Pancreas (tissue), 10 donors: Measurements from ENCODE around the gene SNX27. TPM values are rescaled to one million over a fixed set of nuclear protein-coding genes. Genes with fewer than 3 reads are reported as not detected.
"Not testable (repeated sequence)": the region's sequence is repeated elsewhere in the genome, so short reads cannot be mapped to it uniquely, and the experiment has no call there.

Source experiments
- ATAC-seq, 4 donors: fragments of 200-7000 bp; cut with Tn5 transposase; one replicate each; pipeline versions ENCODE4 v1.8.0 to v1.9.1; 2020; ENCODE audit warnings: mild to moderate bottlenecking in 4 of 4, moderate library complexity in 4 of 4
- DNase-seq, 6 donors: peaks; one replicate each; pipeline ENCODE4 v3.0.0-alpha.2; 2020
- FAIRE-seq: peaks from 2 replicates; lab custom pipeline; 2012; peaks lifted over from hg19 to GRCh38; lab: Jason Lieb, UNC
- H3K27ac ChIP-seq, 4 donors: fragments of 200-600 bp; sonication (generic); 1 replicate in 3 of 4; 2 replicates in 1 of 4; pipeline versions ENCODE4 v1.5.0 to v1.8.0; 2020
- H3K27me3 ChIP-seq, 4 donors: fragments of 200-600 bp; one replicate each; pipeline ENCODE4 v1.8.0; 2021
- H3K36me3 ChIP-seq, 3 donors: fragments of 200-600 bp; sonication (generic) in 1 of 3; one replicate each; pipeline versions ENCODE4 v1.5.0 to v1.8.0; 2020 to 2021
- H3K4me1 ChIP-seq, 3 donors: fragments of 200-600 bp; one replicate each; pipeline ENCODE4 v1.8.0; 2021
- H3K4me3 ChIP-seq, 4 donors: fragments of 200-600 bp; sonication (generic) in 2 of 4; one replicate each; pipeline versions ENCODE4 v1.5.0 to v1.8.0; 2020 to 2021
- H3K9me3 ChIP-seq, 4 donors: fragments of 200-600 bp; one replicate each; pipeline ENCODE4 v1.8.0; 2021
- CTCF ChIP-seq, 4 donors: fragments of 200-600 bp; sonication (generic) in 3 of 4; IDR thresholded peaks; one replicate each; pipeline versions ENCODE4 v1.5.0 to v1.8.0; 2021; ENCODE audit warnings: antibody characterized with exemption in 4 of 4
- WGBS, 2 donors: extraction: QIAGEN DNeasy Blood & Tissue Kit; methylation state at CpG; one replicate each; pipeline ENCODE4 v1.1.7; 2013; 5-methylcytosine and 5-hydroxymethylcytosine counted together
- intact Hi-C, 3 donors: fragments of 100-400 bp; cut with DNase I; formaldehyde crosslinking; loops; one replicate each; pipeline versions ENCODE4 v1.11.1 to v1.14.2; 2022
- polyA plus RNA-seq, 2 donors: library from polyadenylated mRNA; stranded (reverse); fragments of 200-250 nt; gene quantifications; one replicate each; pipeline ENCODE4 v1.2.3, GENCODE V29; 2013
- total RNA-seq, 6 donors: library from RNA; stranded (reverse); fragmentation: NEBNext Ultra II Directional in 4 of 6; extraction: Animal tissue kit (Norgen Biotek cat#: 25700) in 4 of 6; gene quantifications; one replicate each; pipeline versions ENCODE4 v1.2.1 to v1.2.4, GENCODE V29; 2021 to 2023
- donor health status: healthy with polysubstance abuse.
- donor health status: DM: no; HTN: no; CAD: no; lungs with moderate emphysema.
- donor health status: DM: no; HTN: no; CAD: no.
- donor health status: control.
- donor health status: control.
- donor health status: Bipolar disorder and iron deficiency.
- donor health status: DM: yes; HTN: yes; CAD: no.
- donor health status: DM: no; HTN: no; CAD: no.
- donor health status: DM: no; HTN: no; CAD: no.
- donor health status: DM: yes; HTN: yes; CAD: no.

The SNX27 gene
- total and polyA plus RNA-seq, 8 donors, result 5.9 to 23.4 (median 11.9) TPM

GRCh38 chr1:151613282-151613780 is 1.5 kb downstream of the SNX27 start:
- intact Hi-C loops, result no loop called here
- Histone ChIP-seq H3K4me3 (peak overlapping the region in 3 of 4 donors; percentile 77 to 99 (median 97)), H3K4me1 (peaks cover 10 to 25% (median 13%) of the 10 kb centered on the region in 3 donors), H3K36me3 (no peaks in the 10 kb centered on the region), H3K9me3 (no peaks in the 10 kb centered on the region), H3K27ac (no peak overlapping the region), H3K27me3 (no peaks in the 10 kb centered on the region)
- 60 to 65% methylated on average over 9 of the region's 9 CpGs for WGBS, 2 donors
- TF ChIP-seq CTCF (IDR thresholded peaks at IDR 0.05), result no peak
- DNase-seq (no peak), ATAC-seq (no peak), FAIRE-seq (no peak)

GRCh38 chr1:151615711-151616504 is 4.1 kb downstream of the SNX27 start:
- intact Hi-C loops, result no loop called here
- H3K9me3 ChIP-seq, result no peaks in the 10 kb centered on the region
- H3K4me1 ChIP-seq, result peaks cover 17 to 44% (median 19%) of the 10 kb centered on the region in 3 donors
- DNase-seq (no peak), FAIRE-seq (no peak), ATAC-seq (no peak)
- 55 to 56% methylated on average over 4 of the region's 4 CpGs for WGBS, 2 donors
- no peak overlapping the region for H3K27ac ChIP-seq
- no peak overlapping the region for H3K4me3 ChIP-seq
- TF ChIP-seq CTCF (IDR thresholded peaks at IDR 0.05), result no peak
- H3K36me3 ChIP-seq, result no peaks in the 10 kb centered on the region
- H3K27me3 ChIP-seq, result no peaks in the 10 kb centered on the region

- 78 to 79% methylated on average over 3 of the region's 3 CpGs for WGBS, 2 donors
- DNase-seq, result no peak
- no peaks in the 10 kb centered on the region for H3K27me3 ChIP-seq
- H3K27ac ChIP-seq, result no peak overlapping the region
- intact Hi-C loops, result no loop called here
- H3K4me1 ChIP-seq, result peaks cover 13 to 44% (median 19%) of the 10 kb centered on the region in 3 donors
- no peak for ATAC-seq
- no peak for FAIRE-seq
- H3K36me3 ChIP-seq, result no peaks in the 10 kb centered on the region
- no peak overlapping the region for H3K4me3 ChIP-seq
- TF ChIP-seq CTCF (IDR thresholded peaks at IDR 0.05), result no peak
- H3K9me3 ChIP-seq, result no peaks in the 10 kb centered on the region
Observed at GRCh38 chr1:151616505-151616849, 4.6 kb downstream of the SNX27 start.

GRCh38 chr1:151618003-151618402 is 6.2 kb downstream of the SNX27 start:
- Histone ChIP-seq H3K9me3 (no peaks in the 10 kb centered on the region), H3K4me3 (no peak overlapping the region), H3K4me1 (peaks cover 13 to 45% (median 19%) of the 10 kb centered on the region in 3 donors), H3K36me3 (no peaks in the 10 kb centered on the region), H3K27me3 (no peaks in the 10 kb centered on the region), H3K27ac (no peak overlapping the region)
- FAIRE-seq (no peak), DNase-seq (no peak), ATAC-seq (no peak)
- 29 to 42% methylated on average over 3 of the region's 3 CpGs for WGBS, 2 donors
- intact Hi-C loops, result no loop called here
- no peak for TF ChIP-seq CTCF (IDR thresholded peaks at IDR 0.05)

- FAIRE-seq, result no peak
- intact Hi-C loops, result no loop called here
- peak overlapping the region in 1 of 4 donors; percentile 18 for H3K27ac ChIP-seq
Observed at GRCh38 chr1:151618470-151618869, 6.6 kb downstream of the SNX27 start.

GRCh38 chr1:151618996-151619395 is 7.1 kb downstream of the SNX27 start:
- H3K27me3 ChIP-seq, H3K27ac ChIP-seq, FAIRE-seq, H3K36me3 ChIP-seq, ATAC-seq, H3K4me3 ChIP-seq, DNase-seq, H3K9me3 ChIP-seq, intact Hi-C loops: not testable (repeated sequence)
- H3K4me1 ChIP-seq, result peaks cover 13 to 45% (median 19%) of the 10 kb centered on the region in 3 donors
- 92% methylated on average over 6 of the region's 6 CpGs for WGBS, 2 donors

More at GRCh38 chr1:151618470-151618869, 6.6 kb downstream of the SNX27 start:
- ATAC-seq (no peak), DNase-seq (no peak)
- Histone ChIP-seq H3K27me3 (no peaks in the 10 kb centered on the region), H3K4me3 (no peak overlapping the region), H3K36me3 (no peaks in the 10 kb centered on the region), H3K9me3 (no peaks in the 10 kb centered on the region), H3K4me1 (peaks cover 13 to 45% (median 19%) of the 10 kb centered on the region in 3 donors)
- no peak for TF ChIP-seq CTCF (IDR thresholded peaks at IDR 0.05)
